Gastroesophageal sphincter (tissue), 4 donors: Measurements from ENCODE around the gene NAT14. TPM values are rescaled to one million over a fixed set of nuclear protein-coding genes. Genes with fewer than 3 reads are reported as not detected.

Experiments
- ATAC-seq: fragments of 150-250 bp; one replicate; pipeline ENCODE4 v1.9.1; 2016; ENCODE audit warnings: mild to moderate bottlenecking, moderate library complexity
- H3K27ac ChIP-seq, 4 donors: fragments of 200-600 bp; sonication (generic) in 3 of 4; 1 replicate in 3 of 4; 2 replicates in 1 of 4; pipeline ENCODE4 v1.5.1; 2016 to 2019
- H3K27me3 ChIP-seq: fragments of 200-600 bp; sonication (generic); one replicate; pipeline ENCODE4 v1.5.1; 2019
- H3K36me3 ChIP-seq, 2 donors: fragments of 200-600 bp; sonication (generic); one replicate each; pipeline ENCODE4 v1.5.1; 2019; ENCODE audit warnings: control low read depth in 1 of 2
- H3K4me1 ChIP-seq, 3 donors: fragments of 200-600 bp; sonication (generic); 1 replicate in 2 of 3; 2 replicates in 1 of 3; pipeline ENCODE4 v1.5.1; 2016 to 2019; ENCODE audit warnings: control low read depth in 2 of 3
- H3K4me3 ChIP-seq, 2 donors: fragments of 200-600 bp; sonication (generic); one replicate each; pipeline ENCODE4 v1.5.1; 2019; ENCODE audit warnings: mild to moderate bottlenecking in 1 of 2, moderate library complexity in 1 of 2
- H3K9me3 ChIP-seq, 3 donors: fragments of 200-600 bp; sonication (generic); one replicate each; pipeline ENCODE4 v1.5.1; 2017 to 2019; ENCODE audit warnings: control low read depth in 2 of 3
- EP300 ChIP-seq: sonication (generic); formaldehyde crosslinking; IDR thresholded peaks from one replicate; pipeline ENCODE4 v1.6.1; 2017; ENCODE audit warnings: antibody characterized with exemption, mild to moderate bottlenecking
- POLR2A ChIP-seq, 2 donors: fragments of 450-650 bp; IDR thresholded peaks; one replicate each; pipeline ENCODE4 v1.6.1; 2017; ENCODE audit warnings: antibody characterized with exemption in 2 of 2, mild to moderate bottlenecking in 2 of 2, moderate library complexity in 1 of 2
- POLR2AphosphoS5 ChIP-seq: sonication (generic); formaldehyde crosslinking; IDR thresholded peaks from one replicate; pipeline ENCODE4 v1.6.1; 2017; ENCODE audit warnings: antibody characterized with exemption
- WGBS, 2 donors: methylation state at CpG; one replicate each; pipeline ENCODE4 v1.1.5; 2018; ENCODE audit warnings: low coverage in 1 of 2; 5-methylcytosine and 5-hydroxymethylcytosine counted together
- total RNA-seq, 4 donors: library from RNA; depleted of rRNA; stranded (reverse); fragments of >200 nt; gene quantifications; one replicate each; pipeline ENCODE4 v1.1.0, GENCODE V29; 2016
- TF ChIP-seq, protein P1 (sequence below), 4 experiments: fragments of 200-600 bp in 2 of 4; fragments of 450-650 bp in 2 of 4; sonication (generic) in 1 of 4; IDR thresholded peaks; one replicate each; pipeline ENCODE4 v1.5.1; 2017 to 2019; ENCODE audit warnings: antibody characterized with exemption in 4 of 4, mild to moderate bottlenecking in 2 of 4, moderate library complexity in 2 of 4

NAT14 gene
- total RNA-seq, 4 donors from 2014 or later, result 7.4 to 14.0 (median 7.9) TPM

DNA sequence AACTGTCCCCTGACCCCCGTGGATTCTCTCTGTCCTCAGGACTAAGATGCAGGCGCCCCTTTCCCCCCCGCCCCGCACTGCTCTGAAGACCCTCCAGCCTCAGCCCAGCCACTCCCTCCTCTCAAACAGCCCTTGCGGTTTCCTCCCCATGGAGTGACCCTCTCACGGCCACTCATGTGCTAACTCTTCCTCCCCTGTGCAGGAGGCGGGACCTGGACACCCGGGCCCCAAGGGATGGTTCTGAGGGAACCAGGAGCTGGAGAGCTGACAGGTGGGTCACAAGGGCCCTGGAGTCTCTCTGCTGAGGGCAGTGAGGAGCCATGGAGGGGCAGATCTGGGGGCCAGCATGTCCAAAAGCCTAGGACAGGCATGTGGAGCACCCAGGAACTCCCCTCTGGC is 25.4 kb upstream of the NAT14 start:
- peaks cover 0 to 26% of the 10 kb centered on the region in 2 donors for H3K36me3 ChIP-seq
- 80% methylated on average over 1 of the region's 8 CpGs; no CpG with 5 or more reads in 1 of the 2 donors for WGBS, 2 donors
- peaks cover 0 to 46% (median 5%) of the 10 kb centered on the region in 3 donors for H3K4me1 ChIP-seq
- H3K27ac ChIP-seq, result peak overlapping the region in 3 of 4 donors; percentile 92 to 96 (median 93)
- no peak for ATAC-seq
- TF ChIP-seq POLR2AphosphoS5 (no peak), EP300 (no peak), POLR2A (IDR thresholded peaks at IDR 0.05) (no peak)
- TF ChIP-seq, protein P1, sequence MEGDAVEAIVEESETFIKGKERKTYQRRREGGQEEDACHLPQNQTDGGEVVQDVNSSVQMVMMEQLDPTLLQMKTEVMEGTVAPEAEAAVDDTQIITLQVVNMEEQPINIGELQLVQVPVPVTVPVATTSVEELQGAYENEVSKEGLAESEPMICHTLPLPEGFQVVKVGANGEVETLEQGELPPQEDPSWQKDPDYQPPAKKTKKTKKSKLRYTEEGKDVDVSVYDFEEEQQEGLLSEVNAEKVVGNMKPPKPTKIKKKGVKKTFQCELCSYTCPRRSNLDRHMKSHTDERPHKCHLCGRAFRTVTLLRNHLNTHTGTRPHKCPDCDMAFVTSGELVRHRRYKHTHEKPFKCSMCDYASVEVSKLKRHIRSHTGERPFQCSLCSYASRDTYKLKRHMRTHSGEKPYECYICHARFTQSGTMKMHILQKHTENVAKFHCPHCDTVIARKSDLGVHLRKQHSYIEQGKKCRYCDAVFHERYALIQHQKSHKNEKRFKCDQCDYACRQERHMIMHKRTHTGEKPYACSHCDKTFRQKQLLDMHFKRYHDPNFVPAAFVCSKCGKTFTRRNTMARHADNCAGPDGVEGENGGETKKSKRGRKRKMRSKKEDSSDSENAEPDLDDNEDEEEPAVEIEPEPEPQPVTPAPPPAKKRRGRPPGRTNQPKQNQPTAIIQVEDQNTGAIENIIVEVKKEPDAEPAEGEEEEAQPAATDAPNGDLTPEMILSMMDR (IDR thresholded peaks at IDR 0.05), result no peak
- H3K4me3 ChIP-seq, result no peak overlapping the region
- H3K27me3 ChIP-seq, result no peaks in the 10 kb centered on the region
- no peaks in the 10 kb centered on the region for H3K9me3 ChIP-seq

DNA sequence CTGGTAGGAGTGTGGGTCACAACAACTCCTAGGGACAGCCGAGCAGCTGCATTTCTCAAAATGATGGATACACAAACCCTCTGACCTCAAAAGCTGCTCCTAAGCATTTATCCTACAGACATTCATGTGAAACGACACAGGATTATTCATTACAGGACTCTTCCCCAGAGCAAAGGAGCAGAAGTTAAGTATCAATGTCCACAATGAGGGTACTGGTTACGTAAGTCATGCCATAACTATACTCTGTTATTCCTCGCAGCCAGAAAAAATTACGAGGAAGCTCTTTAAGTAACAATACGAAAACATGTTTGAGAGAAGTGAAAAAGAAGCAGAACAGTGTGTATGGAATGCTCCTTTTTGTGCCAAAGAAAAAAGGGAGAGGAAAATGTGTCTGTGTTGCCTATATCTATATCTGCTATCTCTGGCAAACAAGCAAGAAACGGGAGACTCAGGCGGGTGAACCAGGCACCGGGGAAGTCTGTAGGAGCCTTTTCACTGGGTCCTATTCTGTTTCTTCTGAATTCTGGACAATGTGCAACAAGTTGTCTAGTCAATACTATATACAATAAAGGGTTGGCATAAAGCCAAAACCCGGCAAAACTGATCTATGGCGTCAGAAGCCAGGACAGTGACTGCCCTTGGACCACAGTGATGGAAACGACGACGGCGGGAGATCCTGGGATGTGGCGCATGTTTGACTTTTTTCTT is 24.9 kb upstream of the NAT14 start:
- ATAC-seq, result no peak
- 13 to 26% methylated on average over 6 to 16 of the region's 16 CpGs for WGBS, 2 donors
- Histone ChIP-seq H3K4me3 (peak overlapping the region in 1 of 2 donors; percentile 73), H3K27ac (peak overlapping the region in 3 of 4 donors; percentile 92 to 96 (median 93)), H3K27me3 (no peaks in the 10 kb centered on the region), H3K9me3 (no peaks in the 10 kb centered on the region), H3K4me1 (peaks cover 0 to 46% (median 5%) of the 10 kb centered on the region in 3 donors), H3K36me3 (peaks cover 0 to 20% of the 10 kb centered on the region in 2 donors)
- no peak for TF ChIP-seq EP300
- TF ChIP-seq, protein P1 (IDR thresholded peaks at IDR 0.05), result no peak

DNA sequence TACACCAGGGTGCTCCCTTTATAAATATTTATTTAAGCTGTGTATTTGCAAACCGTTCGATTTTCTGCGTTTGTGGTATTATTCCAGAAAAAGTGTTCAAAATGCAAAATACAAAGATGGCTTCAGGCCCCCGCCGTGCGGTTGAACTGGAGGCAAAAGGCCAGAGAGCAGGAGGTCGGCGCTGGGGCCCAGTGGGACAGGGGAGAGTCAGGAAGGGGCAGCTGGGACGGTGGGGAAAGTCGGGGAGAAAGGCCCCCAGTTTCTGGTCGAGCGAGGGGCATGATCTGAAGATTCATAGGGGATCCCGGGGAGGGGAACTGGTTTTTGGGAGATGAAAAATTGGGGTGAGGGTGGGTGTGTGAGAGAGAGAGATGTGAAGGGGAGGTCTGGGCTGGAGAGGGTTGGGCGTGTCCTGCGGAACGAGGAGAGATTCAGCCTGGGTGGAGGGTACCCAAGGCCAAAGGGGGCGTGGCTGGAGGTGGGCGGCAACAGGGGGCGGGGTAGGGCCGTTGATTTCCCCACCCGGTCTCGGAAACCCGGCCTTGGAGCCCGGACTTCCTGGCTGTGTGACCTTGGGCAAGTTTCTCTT is 24.2 kb upstream of the NAT14 start:
- WGBS, 2 donors, result 3 to 5% methylated on average over 7 to 21 of the region's 24 CpGs
- Histone ChIP-seq H3K9me3 (no peaks in the 10 kb centered on the region), H3K27ac (peak overlapping the region; percentile 68 to 96 (median 92)), H3K4me3 (peak overlapping the region; percentile 56 to 73), H3K27me3 (no peaks in the 10 kb centered on the region), H3K4me1 (peaks cover 0 to 46% (median 5%) of the 10 kb centered on the region in 3 donors), H3K36me3 (peaks cover 0 to 14% of the 10 kb centered on the region in 2 donors)
- TF ChIP-seq POLR2AphosphoS5 (no peak), POLR2A (IDR thresholded peaks at IDR 0.05) (no peak), EP300 (no peak)
- TF ChIP-seq, protein P1 (IDR thresholded peaks at IDR 0.05), result no peak
- ATAC-seq, result peak; percentile 69

DNA sequence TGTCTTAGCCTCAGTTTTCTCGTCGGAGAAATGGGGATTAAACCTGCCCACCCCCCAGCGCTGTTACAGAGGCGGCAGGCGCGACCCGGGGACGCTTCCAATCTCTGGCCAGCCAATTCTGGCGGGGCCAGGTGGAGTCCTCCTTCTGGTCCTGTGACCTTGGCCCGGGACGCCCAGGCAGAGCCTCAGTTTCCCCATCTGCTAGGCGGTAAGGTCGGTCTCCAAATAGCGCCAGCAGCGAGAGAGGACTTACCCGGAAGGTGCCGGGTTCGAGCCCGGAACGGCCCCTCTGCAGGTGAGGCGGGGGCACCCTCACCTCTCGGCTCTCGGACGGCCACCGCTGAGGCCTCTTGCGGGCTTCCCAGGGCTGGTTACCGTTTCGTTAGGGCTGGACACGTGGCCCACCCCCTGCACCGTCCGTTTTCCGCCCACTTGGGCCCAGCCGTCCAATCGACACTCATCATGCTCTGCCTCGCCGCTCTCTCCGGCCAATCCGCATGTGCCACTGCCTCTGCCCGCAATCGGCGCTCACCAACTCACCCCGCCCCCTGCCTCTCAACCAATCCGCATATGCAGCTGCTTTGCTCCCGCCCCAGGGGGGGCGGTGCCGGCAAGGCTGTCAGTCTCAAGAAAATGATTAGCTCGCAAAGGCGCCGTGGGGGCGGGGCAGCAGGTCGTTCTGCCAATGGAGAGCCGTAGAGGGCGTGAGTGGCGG is 23.6 kb upstream of the NAT14 start, which contains the start of gene ISOC2:
Gene ISOC2 (minus strand): TSS at position 384 of the 715 bp plus-strand sequence. CDS start 5,156 bp downstream, outside the sequence.
- no peaks in the 10 kb centered on the region for H3K27me3 ChIP-seq
- peaks cover 0 to 7% of the 10 kb centered on the region in 2 donors for H3K36me3 ChIP-seq
- peak within 1 kb of the TSS; percentile 56 to 73 for H3K4me3 ChIP-seq
- H3K27ac ChIP-seq, result peak within 1 kb of the TSS; percentile 68 to 96 (median 92)
- peaks cover 0 to 46% (median 5%) of the 10 kb centered on the region in 3 donors for H3K4me1 ChIP-seq
- TF ChIP-seq EP300 (no peak), POLR2AphosphoS5 (peak; percentile 54), POLR2A (IDR thresholded peaks at IDR 0.05) (peak; percentile 57 to 68)
- TF ChIP-seq, protein P1 (IDR thresholded peaks at IDR 0.05), result peak in 1 of 4 experiments; percentile 2
- no peaks in the 10 kb centered on the region for H3K9me3 ChIP-seq
- WGBS, 2 donors, result 0% methylated on average over 2 of the region's 54 CpGs; no CpG with 5 or more reads in 1 of the 2 donors
- peak; percentile 97 for ATAC-seq
